GM10266 (cell line): ENCODE results near the gene CACNB4.
A peak's percentile ranks its signal among the peaks of the same experiment; 100 is the strongest.

ENCODE experiments used
- DNase-seq: peaks from one replicate; pipeline ENCODE4 v3.0.0; 2012; ENCODE audit errors: extremely low spot score
- TF ChIP-seq, protein P1 (sequence below): IDR thresholded peaks from 2 replicates; pipeline ENCODE4 v1.5.1; 2012; ENCODE audit warnings: mild to moderate bottlenecking, low read depth; ENCODE audit not compliant: control insufficient read depth, insufficient read depth; ENCODE audit errors: missing control alignments

Gene CACNB4

DNA sequence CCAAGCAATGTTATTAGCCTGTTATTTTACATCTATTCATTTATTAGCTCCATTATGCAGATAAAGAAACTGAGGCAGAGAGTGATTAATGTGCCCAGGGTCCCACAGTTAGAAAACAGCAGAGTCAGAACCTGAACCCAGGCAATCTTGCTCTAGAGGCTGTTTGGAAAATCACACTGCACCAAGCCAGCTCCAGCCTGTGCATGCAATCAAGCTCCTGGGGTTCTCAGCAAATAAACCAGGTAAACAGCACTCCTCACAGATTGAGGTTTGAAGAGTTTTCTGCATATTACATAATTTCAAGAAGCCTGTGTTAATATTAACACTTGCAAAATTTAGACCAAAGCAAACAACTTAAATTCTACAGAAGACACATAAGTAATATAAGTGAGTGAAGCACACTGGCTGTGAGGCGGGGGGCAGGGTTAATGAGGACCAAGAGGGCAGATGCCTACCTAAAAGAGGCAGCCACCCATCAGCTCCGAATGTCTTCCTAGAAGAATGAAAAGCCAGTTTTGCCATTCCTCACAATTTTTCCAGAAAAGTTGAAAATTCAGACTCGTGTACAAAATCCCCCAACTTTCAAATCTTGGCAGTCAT, 35.4 kb downstream of the CACNB4 start:
- TF ChIP-seq, protein P1, sequence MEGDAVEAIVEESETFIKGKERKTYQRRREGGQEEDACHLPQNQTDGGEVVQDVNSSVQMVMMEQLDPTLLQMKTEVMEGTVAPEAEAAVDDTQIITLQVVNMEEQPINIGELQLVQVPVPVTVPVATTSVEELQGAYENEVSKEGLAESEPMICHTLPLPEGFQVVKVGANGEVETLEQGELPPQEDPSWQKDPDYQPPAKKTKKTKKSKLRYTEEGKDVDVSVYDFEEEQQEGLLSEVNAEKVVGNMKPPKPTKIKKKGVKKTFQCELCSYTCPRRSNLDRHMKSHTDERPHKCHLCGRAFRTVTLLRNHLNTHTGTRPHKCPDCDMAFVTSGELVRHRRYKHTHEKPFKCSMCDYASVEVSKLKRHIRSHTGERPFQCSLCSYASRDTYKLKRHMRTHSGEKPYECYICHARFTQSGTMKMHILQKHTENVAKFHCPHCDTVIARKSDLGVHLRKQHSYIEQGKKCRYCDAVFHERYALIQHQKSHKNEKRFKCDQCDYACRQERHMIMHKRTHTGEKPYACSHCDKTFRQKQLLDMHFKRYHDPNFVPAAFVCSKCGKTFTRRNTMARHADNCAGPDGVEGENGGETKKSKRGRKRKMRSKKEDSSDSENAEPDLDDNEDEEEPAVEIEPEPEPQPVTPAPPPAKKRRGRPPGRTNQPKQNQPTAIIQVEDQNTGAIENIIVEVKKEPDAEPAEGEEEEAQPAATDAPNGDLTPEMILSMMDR, result no peak

DNA sequence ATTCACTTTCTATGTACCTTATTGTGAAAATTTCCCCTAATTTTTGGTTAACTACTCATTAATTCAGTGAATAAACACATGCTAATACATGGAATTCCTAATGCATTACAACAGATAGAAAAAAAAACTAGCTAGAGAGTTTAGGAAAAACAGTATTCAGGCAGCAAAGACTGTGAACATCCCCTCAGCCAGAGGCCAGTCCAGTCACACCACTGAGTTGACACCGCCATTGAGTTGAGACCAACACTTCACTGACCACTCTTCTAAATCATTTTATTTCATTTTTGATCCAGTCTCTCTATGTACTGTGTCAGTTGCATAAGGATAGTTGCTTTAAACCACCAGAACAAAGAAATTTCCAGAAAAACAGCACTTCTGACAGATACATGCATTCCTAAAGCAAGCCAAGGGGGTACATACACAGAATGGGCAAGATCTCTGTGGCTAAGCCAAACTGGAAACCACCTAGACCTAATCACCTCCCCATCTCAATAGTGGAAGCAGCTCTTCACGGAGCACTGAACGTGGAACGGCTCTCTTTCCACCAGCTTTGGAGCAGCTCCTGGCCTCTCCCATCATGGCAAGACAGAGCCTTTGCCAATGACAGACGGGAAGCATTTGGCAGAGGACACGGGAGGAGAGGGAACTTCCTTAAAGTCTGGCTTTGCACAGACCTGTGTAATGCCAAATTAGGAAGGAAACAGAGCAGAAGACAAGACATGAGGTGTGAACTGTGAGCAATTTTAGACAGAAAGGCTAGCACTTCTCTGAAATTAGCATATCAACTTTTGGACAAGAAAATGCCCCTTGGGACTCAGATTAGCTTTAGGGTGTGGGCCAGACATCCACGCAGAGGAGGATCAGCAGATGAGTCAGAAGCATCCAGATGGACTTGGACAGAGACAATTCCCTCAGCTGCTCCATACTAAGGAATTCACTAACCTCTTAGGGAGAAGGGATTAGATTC, 36.4 kb downstream of the CACNB4 start:
- DNase-seq, result peak; percentile 45
- TF ChIP-seq, protein P1, result no peak

More for the DNA sequence above, 35.4 kb downstream of the CACNB4 start:
- no peak for DNase-seq

DNA sequence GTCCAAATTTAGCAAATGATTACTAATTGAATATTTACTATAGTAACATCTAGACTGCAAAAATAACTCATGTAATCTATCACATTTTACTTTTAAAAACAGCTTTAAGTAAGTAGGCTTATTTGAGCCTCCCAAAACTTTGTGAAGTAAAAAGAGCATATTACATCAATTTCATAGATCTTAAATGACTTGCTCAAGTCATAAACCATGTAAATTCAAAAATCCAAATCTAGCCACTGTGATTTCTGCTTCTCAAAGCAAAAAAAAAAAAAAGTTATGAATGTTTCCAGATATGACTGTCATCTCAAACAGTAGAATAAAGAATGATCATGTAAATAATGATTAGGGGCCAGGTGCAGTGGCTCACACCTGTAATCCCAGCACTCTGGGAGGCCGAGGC, 37.5 kb downstream of the CACNB4 start:
- TF ChIP-seq, protein P1, result no peak
- DNase-seq, result no peak

DNA sequence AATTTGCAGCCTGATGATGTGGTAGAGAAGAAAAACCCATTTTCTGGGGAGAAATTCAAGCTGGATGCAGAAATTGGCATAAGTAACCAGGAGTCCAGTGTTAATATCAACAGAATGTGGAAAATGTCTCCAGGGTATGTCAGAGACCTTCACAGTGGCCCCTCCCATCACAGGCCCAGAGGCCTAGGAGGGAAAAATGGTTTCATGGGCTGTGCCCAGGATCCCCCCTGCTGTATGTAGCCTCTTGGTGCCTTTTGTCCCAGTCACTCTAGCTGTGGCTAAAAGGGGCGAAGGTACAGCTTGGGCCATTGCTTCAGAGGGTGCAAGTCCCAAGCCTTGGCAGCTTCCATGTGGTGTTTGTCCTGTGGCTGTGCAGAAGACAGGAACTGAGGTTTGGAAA, 40.2 kb downstream of the CACNB4 start:
- TF ChIP-seq, protein P1, result no peak
- no peak for DNase-seq

DNA sequence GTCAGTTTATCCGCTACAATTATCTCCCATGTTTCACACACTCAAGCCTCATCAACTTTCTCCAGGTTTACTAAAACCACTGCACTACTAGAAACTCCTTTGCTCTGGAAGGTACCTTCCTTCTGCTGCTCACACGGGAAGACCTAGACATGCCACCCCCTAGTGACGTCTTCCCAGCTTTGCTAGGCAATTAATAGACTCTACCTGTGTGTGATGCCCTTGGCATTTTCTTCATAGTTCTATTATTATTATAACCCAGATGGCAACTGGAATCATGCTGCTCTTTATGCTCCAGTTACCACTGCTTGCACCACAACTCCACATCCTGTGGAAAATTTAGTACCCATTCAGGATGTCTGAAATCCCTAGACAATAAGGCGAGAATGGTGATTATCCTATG, 42.4 kb downstream of the CACNB4 start:
- TF ChIP-seq, protein P1, result no peak

DNA sequence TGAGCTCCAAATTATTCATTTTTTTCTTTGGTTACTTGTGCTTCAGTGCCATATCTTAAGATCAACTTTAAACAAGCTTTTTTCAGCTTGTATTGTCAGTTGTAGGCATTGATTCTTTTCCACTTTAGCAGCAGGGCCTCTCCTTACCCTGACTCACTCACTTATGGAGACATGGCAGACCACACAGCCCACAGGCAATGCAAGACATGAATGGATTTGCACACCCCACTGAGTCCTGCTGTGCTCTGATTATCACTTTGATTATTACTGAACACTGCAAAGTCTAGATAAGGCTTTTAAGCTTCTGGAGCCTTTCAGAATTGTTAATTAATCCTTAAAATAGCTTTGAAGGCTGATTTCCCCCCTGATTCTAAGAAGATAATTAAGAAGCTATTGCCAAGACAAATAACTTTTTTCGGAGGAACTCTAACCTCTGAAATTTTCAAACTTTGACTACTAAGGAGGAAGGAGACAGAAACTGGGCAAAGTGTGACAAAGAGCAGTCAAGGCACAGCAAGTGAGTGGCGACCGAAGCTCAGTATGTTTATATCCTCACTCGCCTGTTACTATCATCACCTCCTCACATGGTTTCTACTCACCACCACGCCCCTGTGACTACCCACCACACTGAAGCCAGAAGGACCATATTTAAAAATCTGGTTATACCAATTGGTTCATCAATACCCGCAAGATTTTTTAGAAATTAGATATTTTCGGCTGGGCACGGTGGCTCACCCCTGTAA, 43.3 kb downstream of the CACNB4 start:
- no peak for DNase-seq
- TF ChIP-seq, protein P1, result no peak

More for the DNA sequence above, 42.4 kb downstream of the CACNB4 start:
- no peak for DNase-seq

DNA sequence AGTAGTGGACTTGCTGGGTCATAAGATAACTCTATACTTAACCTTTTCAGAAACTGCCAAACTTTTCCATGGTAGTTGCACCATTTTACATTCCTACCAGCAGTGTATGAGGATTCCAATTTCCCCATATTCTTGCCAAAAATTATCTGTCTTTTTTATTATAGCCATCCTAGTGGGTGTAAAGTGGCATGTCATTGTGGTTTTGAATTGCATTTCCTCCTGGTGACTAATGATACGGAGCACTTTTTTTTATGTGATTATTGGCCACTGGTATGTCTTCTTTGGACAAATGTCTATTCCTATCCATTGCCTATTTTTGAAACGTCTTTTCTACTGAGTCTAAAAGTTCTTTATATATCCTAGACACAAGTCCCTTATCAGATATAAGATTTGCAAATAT, 44.3 kb downstream of the CACNB4 start:
- TF ChIP-seq, protein P1, result no peak
- DNase-seq, result no peak
